ENCODE results near the gene TEDC1. TPM values are rescaled to one million over a fixed set of nuclear protein-coding genes. Genes with fewer than 3 reads are reported as not detected.

TEDC1 gene
- total and polyA plus RNA-seq, 3 donors from 2014 or later: 8.8 to 16.7 (median 16.4) TPM

- intact Hi-C loops (cut with DNase I; ENCODE audit: low total_unique reads): loop anchor here (5.0 kb wide), 1 partner anchor 327 kb away; no protein-coding TSS in a partner anchor
- H3K36me3 ChIP-seq (ENCODE audit: low read depth, missing control alignments): no peaks in the 10 kb centered on the region
- DNase-seq: no peak
- TF ChIP-seq POLR2A (IDR thresholded peaks at IDR 0.05) (no peak), CTCF (IDR thresholded peaks at IDR 0.05) (no peak)
- no peaks in the 10 kb centered on the region for H3K9me3 ChIP-seq
- H3K27me3 ChIP-seq: no peaks in the 10 kb centered on the region
- H3K27ac ChIP-seq: no peak overlapping the region
- peaks cover 22% of the 10 kb centered on the region for H3K4me1 ChIP-seq
- WGBS, 2 donors: 0 to 51% methylated on average over 1 to 39 of the region's 63 CpGs
- peak overlapping the region in 1 of 2 donors; percentile 20 for H3K4me3 ChIP-seq
Observed at GRCh38 chr14:105529569-105530284, 38.7 kb downstream of the TEDC1 start.

GRCh38 chr14:105530285-105531087 lies 39.4 kb downstream of the TEDC1 start:
- Histone ChIP-seq H3K9me3 (no peaks in the 10 kb centered on the region), H3K27me3 (no peaks in the 10 kb centered on the region), H3K4me3 (no peak overlapping the region), H3K27ac (no peak overlapping the region), H3K4me1 (peaks cover 22% of the 10 kb centered on the region), H3K36me3 (ENCODE audit: low read depth, missing control alignments) (no peaks in the 10 kb centered on the region)
- DNase-seq: no peak
- intact Hi-C loops (cut with DNase I; ENCODE audit: low total_unique reads): no loop called here
- no peak for TF ChIP-seq CTCF (IDR thresholded peaks at IDR 0.05)
- no peak for TF ChIP-seq POLR2A (IDR thresholded peaks at IDR 0.05)
- 58 to 81% methylated on average over 8 to 19 of the region's 19 CpGs for WGBS, 2 donors

GRCh38 chr14:105531088-105531893 lies 40.2 kb downstream of the TEDC1 start:
- TF ChIP-seq POLR2A (IDR thresholded peaks at IDR 0.05) (no peak), CTCF (IDR thresholded peaks at IDR 0.05) (no peak)
- Histone ChIP-seq H3K9me3 (no peaks in the 10 kb centered on the region), H3K4me3 (no peak overlapping the region), H3K4me1 (peaks cover 16% of the 10 kb centered on the region), H3K36me3 (ENCODE audit: low read depth, missing control alignments) (no peaks in the 10 kb centered on the region), H3K27ac (no peak overlapping the region), H3K27me3 (no peaks in the 10 kb centered on the region)
- intact Hi-C loops (cut with DNase I; ENCODE audit: low total_unique reads): no loop called here
- WGBS, 2 donors: 94 to 95% methylated on average over 7 to 30 of the region's 30 CpGs
- DNase-seq: no peak

- no peak overlapping the region for H3K4me3 ChIP-seq
- DNase-seq: no peak
- 88 to 91% methylated on average over 8 to 19 of the region's 19 CpGs for WGBS, 2 donors
- H3K36me3 ChIP-seq (ENCODE audit: low read depth, missing control alignments): no peaks in the 10 kb centered on the region
- H3K27ac ChIP-seq: no peak overlapping the region
- H3K27me3 ChIP-seq: no peaks in the 10 kb centered on the region
- intact Hi-C loops (cut with DNase I; ENCODE audit: low total_unique reads): no loop called here
- peaks cover 13% of the 10 kb centered on the region for H3K4me1 ChIP-seq
- H3K9me3 ChIP-seq: no peaks in the 10 kb centered on the region
- no peak for TF ChIP-seq POLR2A (IDR thresholded peaks at IDR 0.05)
- no peak for TF ChIP-seq CTCF (IDR thresholded peaks at IDR 0.05)
Observed at GRCh38 chr14:105531894-105532623, 41.0 kb downstream of the TEDC1 start.

Measured in testis (tissue), 3 donors.